ENCODE measurements around the gene VPS39.

DNA sequence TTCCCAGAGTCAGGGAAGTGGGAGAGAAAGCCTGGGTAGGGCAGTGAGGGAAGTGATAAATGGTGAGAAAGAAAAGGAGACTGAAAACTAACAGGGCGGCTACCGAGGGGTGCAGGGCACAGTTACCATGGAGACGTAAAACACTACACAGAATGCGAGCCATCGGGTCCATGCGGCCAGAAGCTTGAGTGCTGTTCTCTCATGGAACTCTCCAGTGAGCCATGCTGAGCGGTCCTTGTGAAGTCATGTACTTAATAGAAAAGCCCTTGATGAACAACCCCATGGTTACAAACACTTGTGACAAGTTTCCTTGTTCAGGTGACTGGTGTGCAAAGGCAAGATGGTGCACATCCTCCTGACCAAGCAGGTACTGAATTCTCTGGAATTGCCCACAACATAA is 48.0 kb downstream of the VPS39 start:
- TF ChIP-seq, protein P1, sequence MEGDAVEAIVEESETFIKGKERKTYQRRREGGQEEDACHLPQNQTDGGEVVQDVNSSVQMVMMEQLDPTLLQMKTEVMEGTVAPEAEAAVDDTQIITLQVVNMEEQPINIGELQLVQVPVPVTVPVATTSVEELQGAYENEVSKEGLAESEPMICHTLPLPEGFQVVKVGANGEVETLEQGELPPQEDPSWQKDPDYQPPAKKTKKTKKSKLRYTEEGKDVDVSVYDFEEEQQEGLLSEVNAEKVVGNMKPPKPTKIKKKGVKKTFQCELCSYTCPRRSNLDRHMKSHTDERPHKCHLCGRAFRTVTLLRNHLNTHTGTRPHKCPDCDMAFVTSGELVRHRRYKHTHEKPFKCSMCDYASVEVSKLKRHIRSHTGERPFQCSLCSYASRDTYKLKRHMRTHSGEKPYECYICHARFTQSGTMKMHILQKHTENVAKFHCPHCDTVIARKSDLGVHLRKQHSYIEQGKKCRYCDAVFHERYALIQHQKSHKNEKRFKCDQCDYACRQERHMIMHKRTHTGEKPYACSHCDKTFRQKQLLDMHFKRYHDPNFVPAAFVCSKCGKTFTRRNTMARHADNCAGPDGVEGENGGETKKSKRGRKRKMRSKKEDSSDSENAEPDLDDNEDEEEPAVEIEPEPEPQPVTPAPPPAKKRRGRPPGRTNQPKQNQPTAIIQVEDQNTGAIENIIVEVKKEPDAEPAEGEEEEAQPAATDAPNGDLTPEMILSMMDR (conservative IDR thresholded peaks at IDR 0.05 in 1 of 2, IDR thresholded peaks at IDR 0.05 in 1 of 2; ENCODE audit: extremely low read depth in 1 of 2, insufficient read depth in 1 of 2, low read depth in 1 of 2, low read length in 2 of 2): no peak
- no peak for TF ChIP-seq EZH2 (IDR thresholded peaks at IDR 0.05; ENCODE audit: borderline replicate concordance, low read length)
